ENCODE results near the gene PDZD2.

- TF ChIP-seq CTCF (IDR thresholded peaks at IDR 0.05): no peak
- TF ChIP-seq POLR2AphosphoS5 (IDR thresholded peaks at IDR 0.05): no peak
- TF ChIP-seq POLR2A (IDR thresholded peaks at IDR 0.05; ENCODE audit: low read depth): no peak
Measured at GRCh38 chr5:31942546-31942945, 303.6 kb downstream of the PDZD2 start.

Data from esophagus muscularis mucosa (tissue), 3 donors.